WTC11 (cell line): ENCODE results near the gene NFIA. TPM values are rescaled to one million over a fixed set of nuclear protein-coding genes. Genes with fewer than 3 reads are reported as not detected.

Experiments
- ATAC-seq: fragments of 200-7000 bp; cut with Tn5 transposase; 2 replicates; pipeline ENCODE4 v1.10.0; 2021; ENCODE audit warnings: mild to moderate bottlenecking, moderate library complexity
- CTCF ChIA-PET: fragments of 300-600 bp; sonication (Branson Sonifier 250); formaldehyde crosslinking; loops from one replicate; lab custom pipeline; 2021; ENCODE audit warnings: antibody characterized with exemption; lab: Charles Lee
- POLR2A ChIA-PET: fragments of 350-600 bp; sonication (Branson Sonifier 250); formaldehyde crosslinking; loops from one replicate; lab custom pipeline; 2021; ENCODE audit warnings: antibody characterized with exemption; lab: Charles Lee
- DNase-seq: peaks from one replicate; pipeline ENCODE4 v3.0.0; 2021; ENCODE audit warnings: low spot score
- H3K27ac Mint-ChIP-seq: 2 replicates; pipeline ENCODE4 v1.8.0; 2021; ENCODE audit warnings: mixed read lengths
- H3K27me3 Mint-ChIP-seq: 2 replicates; pipeline ENCODE4 v1.8.0; 2021; ENCODE audit warnings: low read depth, mild to moderate bottlenecking, moderate library complexity, mixed read lengths
- H3K36me3 Mint-ChIP-seq: 2 replicates; pipeline ENCODE4 v1.8.0; 2021; ENCODE audit warnings: mixed read lengths
- H3K4me1 Mint-ChIP-seq: 2 replicates; pipeline ENCODE4 v1.8.0; 2022; ENCODE audit warnings: mixed read lengths
- H3K4me3 Mint-ChIP-seq: 2 replicates; pipeline ENCODE4 v1.8.0; 2021; ENCODE audit warnings: mild to moderate bottlenecking, moderate library complexity, mixed read lengths
- H3K9me3 Mint-ChIP-seq: 2 replicates; pipeline ENCODE4 v1.8.0; 2021; ENCODE audit warnings: mixed read lengths
- EMX1 ChIP-seq: fragments of 250-450 bp; sonication (Bioruptor Pico); IDR thresholded peaks from 2 replicates; pipeline ENCODE4 v1.8.0; 2021; ENCODE audit warnings: mild to moderate bottlenecking
- GABPB1 ChIP-seq: sonication (generic); formaldehyde crosslinking; IDR thresholded peaks from 2 replicates; pipeline ENCODE4 v1.8.1; 2023; ENCODE audit warnings: mild to moderate bottlenecking, missing genetic modification reagents
- MXD4 ChIP-seq: fragments of 250-450 bp; sonication (Bioruptor Pico); IDR thresholded peaks from 2 replicates; pipeline ENCODE4 v1.8.0; 2021; ENCODE audit warnings: mild to moderate bottlenecking, moderate library complexity, borderline replicate concordance
- NFATC4 ChIP-seq: fragments of 250-450 bp; sonication (Bioruptor Pico); IDR thresholded peaks from 2 replicates; pipeline ENCODE4 v1.9.0; 2021; ENCODE audit warnings: mild to moderate bottlenecking
- NR3C1 ChIP-seq: sonication (generic); formaldehyde crosslinking; conservative IDR thresholded peaks from 2 replicates; pipeline ENCODE4 v1.8.1; 2023; ENCODE audit warnings: low read depth, mild to moderate bottlenecking, missing genetic modification reagents
- RELA ChIP-seq: sonication (generic); formaldehyde crosslinking; IDR thresholded peaks from 2 replicates; pipeline ENCODE4 v1.8.1; 2022; ENCODE audit warnings: missing genetic modification reagents, mild to moderate bottlenecking, borderline replicate concordance
- RORB ChIP-seq: fragments of 250-450 bp; sonication (Bioruptor Pico); IDR thresholded peaks from 2 replicates; pipeline ENCODE4 v1.9.0; 2021; ENCODE audit warnings: mild to moderate bottlenecking
- SMAD4 ChIP-seq: sonication (generic); formaldehyde crosslinking; IDR thresholded peaks from 2 replicates; pipeline ENCODE4 v1.8.0; 2022; ENCODE audit warnings: mild to moderate bottlenecking, missing genetic modification reagents
- SOX15 ChIP-seq: fragments of 250-450 bp; sonication (Bioruptor Pico); IDR thresholded peaks from 2 replicates; pipeline ENCODE4 v1.9.0; 2021; ENCODE audit warnings: mild to moderate bottlenecking
- TCF7 ChIP-seq: sonication (generic); formaldehyde crosslinking; IDR thresholded peaks from 2 replicates; pipeline ENCODE4 v1.8.0; 2022; ENCODE audit warnings: mild to moderate bottlenecking, low read depth, missing genetic modification reagents, moderate library complexity
- USF1 ChIP-seq: sonication (generic); formaldehyde crosslinking; IDR thresholded peaks from 2 replicates; pipeline ENCODE4 v1.8.0; 2022; ENCODE audit warnings: mild to moderate bottlenecking, missing genetic modification reagents
- ZBTB21 ChIP-seq: sonication (generic); formaldehyde crosslinking; IDR thresholded peaks from 2 replicates; pipeline ENCODE4 v1.8.1; 2023; ENCODE audit warnings: mild to moderate bottlenecking, missing genetic modification reagents, borderline replicate concordance
- ZMAT4 ChIP-seq: fragments of 250-450 bp; sonication (Bioruptor Pico); IDR thresholded peaks from 2 replicates; pipeline ENCODE4 v1.9.0; 2021; ENCODE audit warnings: mild to moderate bottlenecking
- ZNF263 ChIP-seq: sonication (generic); formaldehyde crosslinking; IDR thresholded peaks from 2 replicates; pipeline ENCODE4 v1.8.1; 2022; ENCODE audit warnings: low read depth, mild to moderate bottlenecking, moderate library complexity, missing genetic modification reagents
- ZNF281 ChIP-seq: sonication (generic); formaldehyde crosslinking; IDR thresholded peaks from 2 replicates; pipeline ENCODE4 v1.8.0; 2023; ENCODE audit warnings: mild to moderate bottlenecking, missing genetic modification reagents
- ZNF423 ChIP-seq: fragments of 250-450 bp; sonication (Bioruptor Pico); IDR thresholded peaks from 2 replicates; pipeline ENCODE4 v2.1.2; 2022; ENCODE audit warnings: mild to moderate bottlenecking, moderate library complexity
- ZNF671 ChIP-seq: fragments of 250-450 bp; sonication (Bioruptor Pico); IDR thresholded peaks from 2 replicates; pipeline ENCODE4 v1.8.0; 2021; ENCODE audit warnings: mild to moderate bottlenecking
- total RNA-seq: library from RNA; stranded (reverse); gene quantifications from 3 replicates; pipeline ENCODE4 v1.2.3, GENCODE V29; 2021
- TF ChIP-seq, protein P1 (sequence below): fragments of 250-450 bp; sonication (Bioruptor Pico); IDR thresholded peaks from 2 replicates; pipeline ENCODE4 v2.1.2; 2022; ENCODE audit warnings: mild to moderate bottlenecking, moderate library complexity
- TF ChIP-seq, protein P2 (sequence below): fragments of 250-450 bp; sonication (Bioruptor Pico); IDR thresholded peaks from 2 replicates; pipeline ENCODE4 v1.9.0; 2021; ENCODE audit warnings: moderate library complexity, mild to moderate bottlenecking, inconsistent platforms, borderline replicate concordance
- TF ChIP-seq, protein P3 (sequence below): sonication (generic); formaldehyde crosslinking; IDR thresholded peaks from 2 replicates; pipeline ENCODE4 v1.8.0; 2023; ENCODE audit warnings: missing genetic modification reagents
- TF ChIP-seq, protein P4 (sequence below): sonication (generic); formaldehyde crosslinking; IDR thresholded peaks from 2 replicates; pipeline ENCODE4 v1.8.1; 2022; ENCODE audit warnings: mild to moderate bottlenecking, missing genetic modification reagents, moderate library complexity, borderline replicate concordance

Gene NFIA
- total RNA-seq, 1 experiment from 2014 or later, result 16.7 TPM

DNA sequence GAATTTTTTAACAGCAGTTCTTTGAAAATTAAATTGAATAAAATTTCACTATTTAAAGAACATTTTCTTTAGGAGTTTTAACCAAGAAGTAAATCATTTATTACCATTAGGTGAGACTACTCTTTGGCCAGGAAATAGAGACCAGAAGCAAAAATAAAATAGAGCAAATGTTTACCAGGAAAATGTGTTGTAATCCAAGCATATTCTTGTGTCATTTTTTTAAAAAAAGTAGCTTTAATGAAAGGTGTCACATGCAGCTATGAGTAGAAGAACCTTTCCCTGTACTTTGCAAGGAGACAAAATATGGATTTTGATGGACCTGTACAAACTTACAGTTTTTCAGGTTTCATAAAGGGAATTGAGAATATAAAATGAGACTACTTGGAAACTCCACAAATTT lies 140.8 kb downstream of the NFIA start:
- ChIA-PET POLR2A (no interaction called here), CTCF (no interaction called here)
- no peak for DNase-seq
- Mint-ChIP-seq H3K27me3 (no peaks in the 10 kb centered on the region), H3K4me1 (peaks cover 30% of the 10 kb centered on the region), H3K4me3 (no peak overlapping the region), H3K27ac (no peak overlapping the region), H3K9me3 (no peaks in the 10 kb centered on the region), H3K36me3 (no peaks in the 10 kb centered on the region)
- no peak for ATAC-seq
- TF ChIP-seq ZNF281 (CRISPR knock-in tag), result no peak
- TF ChIP-seq GABPB1 (CRISPR knock-in tag), result peak; percentile 80

DNA sequence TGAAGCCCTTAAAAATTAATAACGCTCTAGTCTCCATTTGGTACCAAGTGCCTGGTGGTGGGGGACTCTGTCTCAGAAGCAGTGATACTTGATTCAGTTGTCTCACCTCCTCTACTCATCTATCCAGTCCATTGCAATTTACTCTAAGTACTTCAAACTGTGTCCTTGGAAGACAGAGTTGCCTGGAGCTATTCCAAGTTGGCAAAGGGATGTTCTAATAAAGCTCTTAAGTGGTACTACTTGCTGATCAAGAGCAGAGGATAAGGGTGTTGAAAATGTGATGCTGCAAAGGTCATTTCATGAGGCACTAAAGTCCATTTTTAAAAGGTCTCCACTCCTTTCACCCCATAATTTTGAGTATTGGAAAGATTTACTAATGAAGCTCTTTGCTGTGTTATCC lies 142.2 kb downstream of the NFIA start:
- no peaks in the 10 kb centered on the region for H3K36me3 Mint-ChIP-seq
- TF ChIP-seq ZNF423 (CRISPR knock-in tag) (no peak), ZNF263 (CRISPR knock-in tag) (no peak), MXD4 (CRISPR knock-in tag) (no peak), TCF7 (CRISPR knock-in tag) (no peak), SOX15 (no peak)
- TF ChIP-seq, protein P1, sequence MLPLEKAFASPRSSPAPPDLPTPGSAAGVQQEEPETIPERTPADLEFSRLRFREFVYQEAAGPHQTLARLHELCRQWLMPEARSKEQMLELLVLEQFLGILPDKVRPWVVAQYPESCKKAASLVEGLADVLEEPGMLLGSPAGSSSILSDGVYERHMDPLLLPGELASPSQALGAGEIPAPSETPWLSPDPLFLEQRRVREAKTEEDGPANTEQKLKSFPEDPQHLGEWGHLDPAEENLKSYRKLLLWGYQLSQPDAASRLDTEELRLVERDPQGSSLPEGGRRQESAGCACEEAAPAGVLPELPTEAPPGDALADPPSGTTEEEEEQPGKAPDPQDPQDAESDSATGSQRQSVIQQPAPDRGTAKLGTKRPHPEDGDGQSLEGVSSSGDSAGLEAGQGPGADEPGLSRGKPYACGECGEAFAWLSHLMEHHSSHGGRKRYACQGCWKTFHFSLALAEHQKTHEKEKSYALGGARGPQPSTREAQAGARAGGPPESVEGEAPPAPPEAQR (CRISPR knock-in tag), result no peak
- no peaks in the 10 kb centered on the region for H3K9me3 Mint-ChIP-seq
- no peaks in the 10 kb centered on the region for H3K27me3 Mint-ChIP-seq
- no peak for DNase-seq
- no peak overlapping the region for H3K27ac Mint-ChIP-seq
- ChIA-PET POLR2A (interaction anchor here (1.0 kb wide), 1 partner anchor 50 kb away, joined by 3 read pairs; no protein-coding TSS in a partner anchor), CTCF (interaction anchor here (0.7 kb wide), 1 partner anchor 17 kb away, joined by 3 read pairs; no protein-coding TSS in a partner anchor)
- no peak for ATAC-seq
- no peak overlapping the region for H3K4me3 Mint-ChIP-seq
- peaks cover 32% of the 10 kb centered on the region for H3K4me1 Mint-ChIP-seq

GRCh38 chr1:61225478-61225877 lies 143.1 kb downstream of the NFIA start:
- Mint-ChIP-seq H3K27ac (no peak overlapping the region), H3K4me1 (peaks cover 35% of the 10 kb centered on the region), H3K27me3 (no peaks in the 10 kb centered on the region), H3K4me3 (no peak overlapping the region), H3K36me3 (no peaks in the 10 kb centered on the region), H3K9me3 (no peaks in the 10 kb centered on the region)
- CTCF ChIA-PET, result interaction anchor here (0.7 kb wide), 1 partner anchor 18 kb away, joined by 3 read pairs; no protein-coding TSS in a partner anchor
- POLR2A ChIA-PET, result interaction anchor here (1.0 kb wide), 1 partner anchor 51 kb away, joined by 3 read pairs; no protein-coding TSS in a partner anchor
- TF ChIP-seq ZNF281 (CRISPR knock-in tag) (no peak), ZBTB21 (CRISPR knock-in tag) (no peak), NFATC4 (no peak), RORB (CRISPR knock-in tag) (no peak), EMX1 (no peak), SOX15 (no peak), SMAD4 (CRISPR knock-in tag) (no peak), USF1 (CRISPR knock-in tag) (no peak), ZNF423 (CRISPR knock-in tag) (no peak), RELA (CRISPR knock-in tag) (no peak), ZNF671 (CRISPR knock-in tag) (no peak), NR3C1 (CRISPR knock-in tag) (no peak), ZMAT4 (CRISPR knock-in tag) (no peak)
- TF ChIP-seq, protein P2, sequence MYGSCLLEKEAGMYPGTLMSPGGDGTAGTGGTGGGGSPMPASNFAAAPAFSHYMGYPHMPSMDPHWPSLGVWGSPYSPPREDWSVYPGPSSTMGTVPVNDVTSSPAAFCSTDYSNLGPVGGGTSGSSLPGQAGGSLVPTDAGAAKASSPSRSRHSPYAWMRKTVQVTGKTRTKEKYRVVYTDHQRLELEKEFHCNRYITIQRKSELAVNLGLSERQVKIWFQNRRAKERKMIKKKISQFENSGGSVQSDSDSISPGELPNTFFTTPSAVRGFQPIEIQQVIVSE (CRISPR knock-in tag), result no peak
- TF ChIP-seq, protein P3, sequence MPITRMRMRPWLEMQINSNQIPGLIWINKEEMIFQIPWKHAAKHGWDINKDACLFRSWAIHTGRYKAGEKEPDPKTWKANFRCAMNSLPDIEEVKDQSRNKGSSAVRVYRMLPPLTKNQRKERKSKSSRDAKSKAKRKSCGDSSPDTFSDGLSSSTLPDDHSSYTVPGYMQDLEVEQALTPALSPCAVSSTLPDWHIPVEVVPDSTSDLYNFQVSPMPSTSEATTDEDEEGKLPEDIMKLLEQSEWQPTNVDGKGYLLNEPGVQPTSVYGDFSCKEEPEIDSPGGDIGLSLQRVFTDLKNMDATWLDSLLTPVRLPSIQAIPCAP (CRISPR knock-in tag), result no peak
- TF ChIP-seq, protein P4, sequence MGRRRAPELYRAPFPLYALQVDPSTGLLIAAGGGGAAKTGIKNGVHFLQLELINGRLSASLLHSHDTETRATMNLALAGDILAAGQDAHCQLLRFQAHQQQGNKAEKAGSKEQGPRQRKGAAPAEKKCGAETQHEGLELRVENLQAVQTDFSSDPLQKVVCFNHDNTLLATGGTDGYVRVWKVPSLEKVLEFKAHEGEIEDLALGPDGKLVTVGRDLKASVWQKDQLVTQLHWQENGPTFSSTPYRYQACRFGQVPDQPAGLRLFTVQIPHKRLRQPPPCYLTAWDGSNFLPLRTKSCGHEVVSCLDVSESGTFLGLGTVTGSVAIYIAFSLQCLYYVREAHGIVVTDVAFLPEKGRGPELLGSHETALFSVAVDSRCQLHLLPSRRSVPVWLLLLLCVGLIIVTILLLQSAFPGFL (CRISPR knock-in tag), result no peak
- ATAC-seq (no peak), DNase-seq (no peak)
